ENCODE data around the gene SMPX.

Gene SMPX

DNA sequence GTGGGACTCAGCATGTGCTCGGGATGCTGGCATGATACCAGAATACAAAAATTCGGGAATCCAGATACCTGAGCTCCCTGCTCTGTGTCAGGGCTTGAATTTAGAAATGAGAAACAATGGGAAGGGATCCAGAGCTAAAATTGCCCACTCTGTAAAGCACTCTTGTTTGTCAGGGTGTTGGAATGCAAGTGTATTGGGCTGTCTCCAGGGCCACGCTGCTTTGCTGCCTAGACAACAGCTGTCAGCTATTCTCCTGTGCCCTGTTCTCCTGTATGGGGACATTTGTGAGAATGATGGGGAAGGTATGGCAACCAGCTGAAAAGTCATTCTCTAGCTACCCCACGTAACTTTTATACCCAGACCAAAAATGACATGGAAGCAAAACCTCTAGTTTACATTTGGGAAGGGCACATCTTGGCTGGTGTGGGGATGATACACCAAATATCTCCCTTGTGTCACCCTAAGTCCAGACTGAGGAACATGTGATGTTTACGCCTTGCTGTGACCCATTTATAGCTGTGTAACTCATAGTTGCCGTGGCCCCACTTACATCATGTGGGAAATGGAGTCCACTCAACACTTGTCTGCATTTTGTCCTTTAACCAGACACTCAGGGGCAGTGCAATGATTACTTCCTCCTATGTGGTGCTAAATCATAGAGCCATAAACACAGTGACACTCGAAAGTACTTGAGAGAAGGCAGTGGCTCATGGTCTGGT, 46.6 kb downstream of the SMPX start:
- DNase-seq = no peak

DNA sequence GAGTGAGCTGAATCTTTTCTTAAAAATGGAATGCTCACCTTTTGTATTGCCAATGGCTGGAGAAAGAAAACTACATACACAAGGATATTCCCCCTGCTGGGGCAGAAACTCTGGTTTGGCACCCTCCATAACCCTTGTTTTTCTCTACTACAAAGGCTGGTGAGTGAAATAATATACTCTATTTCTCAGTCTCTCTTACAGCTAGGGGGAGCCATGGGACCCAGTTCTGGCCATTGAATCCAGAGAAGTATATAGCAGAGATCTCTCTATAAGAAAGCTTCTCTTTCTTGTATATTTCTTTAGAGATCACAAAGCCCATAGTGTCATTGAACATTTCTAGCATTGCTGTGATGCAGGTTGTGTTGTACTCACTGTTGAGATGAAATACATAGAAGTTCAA, 49.8 kb downstream of the SMPX start:
- no peak for DNase-seq

DNA sequence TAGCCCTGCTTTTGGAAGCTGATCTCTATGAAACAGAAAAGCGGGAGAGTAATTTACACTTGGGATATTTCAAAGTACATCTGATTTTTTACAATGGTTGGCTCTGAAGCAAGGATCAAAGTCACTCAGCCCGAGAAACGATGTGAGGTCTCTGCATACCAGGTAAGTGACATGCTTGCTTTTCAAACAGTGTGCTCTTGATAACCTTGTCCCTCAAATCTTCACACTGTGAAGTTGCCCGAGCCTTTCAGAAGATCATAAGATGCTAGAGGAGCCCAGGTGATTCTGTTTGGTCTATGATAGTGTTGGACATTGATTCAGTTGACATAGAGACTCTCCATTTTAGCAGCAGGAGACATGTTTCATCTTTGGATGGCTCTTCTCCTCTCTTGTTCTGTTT, 52.7 kb downstream of the SMPX start:
- DNase-seq = no peak

DNA sequence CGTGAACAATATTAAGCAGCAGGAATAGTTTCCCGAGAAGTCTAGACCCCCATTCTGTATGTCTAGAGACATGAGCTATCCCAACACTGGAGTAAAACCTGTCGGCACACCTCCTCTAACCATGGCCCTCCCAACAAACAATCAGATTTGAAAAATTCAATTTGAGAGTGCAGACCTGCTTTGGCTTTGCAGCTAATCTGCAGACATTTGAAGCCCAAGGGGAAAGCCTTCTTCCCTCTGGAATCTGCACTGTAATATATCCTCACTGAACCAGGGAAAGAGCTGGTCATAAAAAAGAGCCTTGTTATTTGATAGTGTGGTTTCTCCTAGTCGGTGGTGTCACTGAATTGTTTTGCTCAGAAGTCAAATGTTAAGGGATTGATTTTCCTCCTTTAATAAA, 55.2 kb downstream of the SMPX start:
- DNase-seq = no peak

DNA sequence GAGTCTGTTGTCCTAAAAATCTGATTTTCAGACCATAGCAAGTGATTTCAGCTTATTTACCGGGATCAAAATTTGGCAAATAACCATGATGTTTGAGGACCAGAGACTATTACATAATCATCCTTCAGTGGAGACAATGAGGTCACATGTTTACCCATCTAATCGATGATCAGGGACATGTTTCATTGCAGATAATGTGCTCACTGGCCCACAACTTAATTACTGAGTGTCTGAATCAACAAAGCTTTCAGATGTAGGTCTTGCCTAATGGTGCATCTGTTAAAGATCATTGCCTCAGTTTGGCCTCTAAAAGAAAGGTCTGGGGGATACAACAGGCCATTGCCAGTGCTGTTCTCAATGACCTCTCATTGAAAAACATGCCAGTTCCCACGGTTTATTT, 56.9 kb downstream of the SMPX start:
- DNase-seq = no peak

DNA sequence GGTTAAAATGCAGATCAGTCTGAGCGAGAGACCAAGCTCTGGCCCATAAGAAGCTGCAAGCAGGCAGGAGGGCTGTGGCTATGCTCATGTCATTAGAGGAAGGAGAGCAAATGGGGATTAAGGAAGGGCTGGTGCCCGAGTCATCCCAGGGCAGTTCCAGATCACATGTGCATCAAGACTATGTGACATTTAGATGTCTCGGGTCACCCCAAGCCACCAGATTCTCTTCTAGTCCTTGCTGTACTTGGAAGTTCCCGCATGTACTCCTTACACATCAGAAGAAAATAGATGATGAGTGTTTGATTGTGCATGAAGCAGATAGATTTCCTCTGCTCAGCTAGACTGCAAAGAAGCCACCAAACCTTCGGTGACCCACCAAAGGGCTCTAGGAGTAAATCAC, 57.6 kb downstream of the SMPX start:
- no peak for DNase-seq

DNA sequence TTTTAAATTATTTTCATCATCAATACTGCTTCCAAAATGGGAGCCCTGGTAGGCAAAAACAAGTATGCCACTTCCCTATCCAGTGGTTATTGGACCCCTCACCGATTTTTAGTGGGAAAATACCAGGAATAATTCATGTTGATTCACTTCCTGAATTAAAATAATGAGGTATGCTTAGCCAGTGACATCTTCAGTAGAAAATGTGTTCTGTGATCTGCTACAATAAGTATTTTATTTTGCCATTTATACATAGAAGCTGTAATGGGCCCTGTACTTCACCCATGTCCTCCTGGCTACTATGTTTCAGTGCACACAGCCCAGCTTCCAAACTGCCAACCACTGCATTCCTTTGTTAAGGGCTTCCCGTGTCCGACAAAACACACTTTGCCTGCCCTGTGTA, 58.8 kb downstream of the SMPX start:
- no peak for DNase-seq

DNA sequence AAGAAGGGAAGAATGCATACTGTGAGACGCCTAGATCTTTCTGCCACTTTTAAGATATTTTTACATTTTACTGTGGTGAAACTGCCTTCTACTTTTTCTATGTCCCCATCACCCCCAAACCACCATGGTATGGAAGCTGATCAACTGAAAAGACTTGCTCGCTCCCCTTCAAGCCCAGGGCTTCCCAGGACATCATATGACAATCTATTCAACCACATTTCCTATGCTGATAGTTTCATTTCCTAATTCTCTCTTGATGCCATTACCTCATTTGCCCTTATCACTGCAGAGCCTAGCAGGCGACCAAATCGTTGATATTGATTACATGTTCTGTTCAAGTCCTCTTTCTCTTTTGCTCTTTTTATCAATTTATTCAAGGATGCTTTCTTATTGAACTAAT, 59.6 kb downstream of the SMPX start:
- DNase-seq = no peak

DNA sequence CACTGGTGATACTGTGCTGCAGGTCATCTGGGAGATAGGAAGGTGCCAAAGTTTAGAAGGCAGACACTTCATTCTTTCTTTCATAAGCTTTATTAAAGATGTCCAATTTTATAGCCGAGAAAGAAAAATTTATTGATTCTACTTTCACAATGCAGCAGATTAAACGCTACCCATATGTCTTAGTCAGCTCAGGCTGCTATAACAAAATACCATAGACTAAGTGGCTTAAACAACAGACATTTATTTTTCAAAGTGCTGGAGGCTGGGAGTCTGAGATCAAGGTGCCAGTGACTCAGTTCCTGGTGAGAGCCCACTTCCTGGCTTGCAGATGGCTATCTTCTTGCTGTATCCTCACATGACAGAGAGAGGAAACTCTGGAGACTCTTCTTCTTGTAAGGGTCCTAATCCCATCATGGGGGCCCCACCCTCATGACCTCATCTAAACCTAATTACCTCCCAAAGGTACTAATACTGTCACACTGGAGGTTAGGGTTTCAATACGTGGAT, 66.4 kb downstream of the SMPX start:
- no peak for DNase-seq

DNA sequence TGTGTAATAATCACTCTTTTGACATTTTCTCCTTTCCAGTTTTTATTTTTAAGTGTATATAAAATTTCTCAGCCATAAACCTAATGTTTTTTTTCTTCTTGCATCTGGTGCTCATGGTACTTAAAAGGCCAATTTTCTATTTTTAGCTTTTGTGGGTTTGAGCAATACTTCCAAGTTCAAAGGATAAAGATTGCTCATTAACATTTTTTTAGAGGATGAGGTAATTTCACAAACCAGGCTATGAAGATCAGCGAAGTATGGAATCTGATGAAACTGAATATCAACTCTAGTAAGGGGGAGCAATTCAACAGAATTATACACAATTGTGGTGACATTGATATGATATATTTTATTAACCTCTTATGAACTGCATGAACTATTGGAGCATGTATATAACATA, 74.0 kb downstream of the SMPX start:
- no peak for DNase-seq

DNA sequence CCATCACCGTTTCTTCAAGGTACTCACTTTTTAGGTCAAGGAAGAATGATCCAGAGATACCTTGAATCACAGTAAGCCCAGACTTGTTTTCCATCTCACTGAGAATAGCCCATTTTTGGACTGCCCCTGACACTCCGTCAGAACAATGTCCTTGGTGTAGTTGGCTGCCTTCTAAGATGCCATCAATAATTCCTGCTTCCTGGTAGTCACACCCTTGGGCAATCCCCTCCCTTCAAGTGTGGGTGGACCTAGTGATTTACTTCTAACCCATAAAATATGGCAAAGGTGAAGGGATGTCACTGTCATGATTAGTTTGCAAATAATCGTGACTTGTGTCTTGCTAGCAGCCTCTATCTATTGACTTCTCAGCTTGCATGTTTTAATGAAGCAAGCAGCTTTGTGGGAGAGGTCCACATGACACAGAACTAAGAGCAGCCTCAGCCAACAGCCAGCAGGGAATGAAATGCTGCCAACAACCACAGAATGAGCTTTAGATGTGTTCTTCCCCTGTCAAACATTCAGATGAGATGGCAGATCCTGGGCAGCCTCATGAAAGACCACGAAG, 79.8 kb downstream of the SMPX start:
- DNase-seq = no peak

DNA sequence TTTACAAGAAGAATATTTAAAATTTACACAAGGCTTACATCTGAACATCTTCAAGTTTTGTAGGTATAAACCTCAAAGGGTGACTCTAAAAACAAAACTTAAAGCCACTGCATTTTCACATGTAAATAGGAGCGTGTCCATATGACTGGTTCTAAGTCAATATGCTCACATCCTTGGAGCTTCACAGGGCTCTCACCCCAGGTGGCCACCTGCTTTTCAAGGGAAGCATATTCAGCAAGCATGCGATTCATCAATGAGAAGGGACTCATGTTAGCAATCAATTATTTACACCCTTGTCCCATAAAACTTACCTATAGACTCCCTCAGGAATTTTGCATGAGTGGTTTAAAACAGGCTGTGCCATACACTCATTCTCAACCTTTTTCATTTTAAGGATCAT, 82.0 kb downstream of the SMPX start:
- no peak for DNase-seq

DNA sequence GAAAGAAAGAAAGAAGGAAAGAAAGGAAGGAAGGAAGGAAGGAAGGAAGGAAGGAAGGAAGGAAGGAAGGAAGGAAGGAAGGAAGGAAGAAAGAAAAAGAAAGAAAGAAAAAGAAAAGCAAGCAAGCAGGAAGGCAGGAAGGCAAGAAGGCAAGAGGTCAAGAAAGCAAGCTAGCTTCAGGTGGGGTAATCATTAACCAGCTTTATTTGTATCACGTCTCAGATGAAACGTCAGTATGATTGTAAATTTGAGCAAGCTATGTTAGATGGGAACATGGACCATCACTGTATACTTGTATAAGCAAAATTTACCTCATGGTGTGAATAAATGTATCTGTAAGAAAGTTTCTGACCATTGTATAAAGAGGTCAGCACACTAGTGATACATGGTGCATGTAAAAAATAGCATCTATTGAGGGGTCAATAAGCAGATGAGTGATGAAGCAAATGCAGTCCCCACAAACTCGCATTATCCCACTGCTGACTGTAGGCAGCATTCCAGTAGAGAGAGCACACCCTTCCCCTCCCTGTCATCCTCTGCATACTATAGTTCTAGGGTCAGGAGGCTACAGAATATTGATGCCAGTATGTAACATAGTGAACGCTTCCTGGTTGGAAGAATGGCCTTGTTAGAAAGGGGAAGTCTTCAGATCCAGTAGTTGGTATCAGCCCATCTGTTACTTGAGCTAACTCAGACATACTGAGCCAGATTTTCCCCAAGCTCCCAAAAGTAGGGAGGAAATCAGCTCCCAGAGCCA, 83.3 kb downstream of the SMPX start:
- no peak for DNase-seq

DNA sequence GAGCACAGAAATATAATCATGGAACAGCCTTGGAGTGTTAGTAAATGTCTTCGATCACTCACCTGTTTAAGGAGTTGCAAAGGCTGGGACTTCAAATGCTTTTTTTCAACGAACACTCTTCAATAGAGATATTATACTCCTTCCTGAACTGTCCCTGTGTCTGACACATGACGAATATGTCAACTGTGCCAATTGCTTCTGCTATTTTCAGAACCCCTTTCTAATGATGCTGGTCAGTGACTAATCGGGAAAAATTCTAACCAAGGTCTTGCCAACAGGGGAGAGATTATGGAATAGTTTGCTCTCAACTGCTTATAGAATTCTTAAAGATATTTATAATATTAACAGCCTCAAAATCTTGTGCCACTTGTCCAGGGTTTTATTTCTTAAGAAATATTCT, 91.2 kb downstream of the SMPX start:
- DNase-seq = no peak

DNA sequence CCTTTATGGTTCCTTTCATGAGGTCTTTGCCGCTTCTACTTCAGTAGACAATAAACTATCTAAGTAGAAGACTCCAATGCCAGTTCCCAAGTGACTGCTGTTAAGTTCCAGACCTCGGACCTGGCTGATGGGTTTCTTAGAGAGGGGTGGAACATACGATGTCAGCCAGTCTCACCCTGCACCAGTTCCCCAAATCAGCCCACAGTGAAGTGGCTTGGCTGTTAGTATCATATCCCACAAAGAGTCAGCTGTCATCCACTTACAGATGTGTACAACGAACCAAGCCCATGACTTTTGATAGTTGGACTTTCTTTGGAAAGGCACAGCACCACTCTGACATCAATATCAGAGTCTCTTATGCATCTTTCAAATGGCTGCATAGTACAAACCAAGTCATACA, 91.7 kb downstream of the SMPX start:
- no peak for DNase-seq

DNA sequence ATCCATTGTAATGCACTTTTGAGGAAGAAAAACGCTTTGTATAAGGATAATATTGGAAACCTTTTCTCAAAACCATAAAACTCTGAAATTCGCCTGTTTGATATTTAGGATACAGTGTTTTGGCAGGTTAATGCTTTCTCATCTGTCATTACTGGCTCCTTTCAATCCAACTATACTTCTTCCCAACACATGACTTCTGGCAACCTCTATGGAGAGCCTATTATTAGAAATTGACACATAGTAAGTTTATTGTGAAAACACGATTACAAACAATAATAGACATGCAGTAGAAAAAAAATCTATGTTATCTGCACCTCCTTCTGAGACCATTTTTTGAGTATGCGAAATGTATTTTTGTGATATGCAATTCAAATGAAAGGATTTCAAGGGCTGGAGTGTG, 95.2 kb downstream of the SMPX start:
- no peak for DNase-seq

DNA sequence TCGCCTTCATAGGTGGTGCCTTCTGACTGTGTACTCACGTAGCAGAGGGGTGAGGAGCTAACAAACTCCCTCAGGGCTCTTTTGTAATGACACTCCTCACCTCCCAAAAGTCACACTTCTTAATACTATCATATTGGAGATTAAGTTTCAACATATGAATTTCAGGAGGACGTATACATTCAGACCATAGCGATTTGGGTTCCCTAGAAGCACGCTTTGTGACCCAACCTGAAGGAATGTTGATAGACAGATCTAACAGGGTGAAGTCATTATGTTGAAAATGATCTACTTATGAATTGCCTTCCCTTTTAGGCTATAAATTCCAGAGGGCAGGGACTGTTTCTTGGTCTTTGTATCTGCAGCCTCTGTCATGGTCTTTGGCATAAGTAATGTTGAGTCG, 96.6 kb downstream of the SMPX start:
- no peak for DNase-seq

DNA sequence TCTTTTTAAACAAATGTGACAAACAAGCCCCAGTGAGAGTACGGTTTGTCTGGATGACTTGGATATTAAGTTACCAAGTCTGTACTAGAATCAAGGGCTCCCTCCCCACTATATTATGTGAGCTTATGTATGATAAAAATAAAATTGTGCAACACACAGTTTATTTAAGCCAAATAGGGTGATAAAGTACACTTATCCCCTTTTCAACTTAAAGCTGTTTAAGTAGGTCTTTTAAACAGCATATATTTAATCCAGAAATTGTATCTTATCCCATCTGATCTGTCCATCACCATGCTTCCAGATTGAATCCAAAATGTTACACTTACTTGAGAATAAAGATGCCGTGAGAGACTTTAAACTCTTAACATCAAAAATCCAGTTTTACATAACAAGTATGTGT, 97.8 kb downstream of the SMPX start:
- no peak for DNase-seq

DNA sequence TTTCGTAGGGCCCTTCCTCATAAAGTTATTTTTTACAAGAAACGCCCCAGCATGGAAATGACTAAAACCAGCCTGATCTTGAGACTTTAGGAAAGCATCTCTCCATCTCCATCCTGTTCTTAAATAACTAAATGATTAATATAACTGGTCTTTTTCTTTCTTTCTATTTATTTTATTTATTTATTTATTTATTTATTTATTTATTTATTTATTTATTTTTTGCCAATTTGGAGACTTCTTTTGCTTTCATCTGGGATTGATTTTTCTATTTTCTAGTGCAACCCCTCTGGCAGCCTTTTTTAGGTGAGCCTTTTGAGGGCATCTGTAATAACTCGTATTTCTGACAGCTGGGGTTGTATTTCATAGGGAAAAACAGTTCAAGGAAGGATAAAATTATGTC, 98.6 kb downstream of the SMPX start:
- no peak for DNase-seq

DNA sequence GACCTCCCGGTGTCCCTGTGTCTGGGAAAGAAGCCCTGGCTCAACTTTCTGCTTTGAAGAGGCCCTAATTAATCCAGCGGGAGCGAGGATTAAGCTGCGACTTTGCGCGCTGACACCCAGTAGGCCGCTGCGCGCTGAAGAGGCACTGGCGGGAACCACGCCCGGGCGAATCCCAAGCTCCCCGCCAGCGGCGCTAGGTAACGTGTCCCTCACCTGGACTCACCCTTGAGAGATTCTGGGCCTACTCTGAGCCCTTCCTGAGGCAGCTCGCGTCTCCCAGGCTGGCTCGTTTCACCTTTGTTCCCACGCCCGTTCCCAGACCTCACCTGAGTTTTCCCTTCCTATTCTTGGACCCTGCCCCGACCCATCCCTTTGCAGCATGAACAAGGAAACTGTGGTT, 99.2 kb downstream of the SMPX start:
- peak in 1 of 2 donors; percentile 26 for DNase-seq

DNA sequence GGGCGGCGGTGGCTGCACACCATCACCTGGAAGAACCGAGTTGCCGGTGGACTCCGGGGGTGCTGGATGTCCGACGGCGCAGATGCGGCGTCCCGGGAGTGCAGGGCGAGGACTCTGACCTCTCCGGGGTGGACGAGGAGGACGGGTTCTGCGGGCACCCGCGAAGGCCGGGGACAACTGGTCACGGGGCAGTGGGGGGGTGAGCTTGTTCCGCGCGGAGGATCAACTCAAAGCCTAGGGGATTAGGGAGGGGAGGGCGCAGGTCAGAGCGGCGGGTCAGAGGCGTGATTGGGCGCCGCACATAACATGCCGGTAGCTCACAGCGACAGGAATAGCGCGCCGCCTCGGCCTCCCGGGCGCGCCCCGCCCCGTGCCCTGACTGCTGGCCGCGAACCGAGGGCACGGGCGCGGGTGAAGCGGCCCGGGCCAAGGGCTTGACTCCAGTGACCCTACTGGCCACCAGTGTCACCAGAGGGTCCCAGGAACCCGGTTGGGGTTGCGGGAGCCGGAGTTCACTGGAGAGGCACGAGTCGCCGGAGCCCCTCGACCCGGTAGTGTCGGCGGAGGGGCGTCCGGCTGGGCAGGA, 99.7 kb downstream of the SMPX start, which contains the start of gene KLHL34:
KLHL34 (minus strand) TSS at position 179 of the 586 bp plus-strand sequence. CDS start 542 bp downstream, outside the sequence.
- peak; percentile 18 to 27 for DNase-seq

DNA sequence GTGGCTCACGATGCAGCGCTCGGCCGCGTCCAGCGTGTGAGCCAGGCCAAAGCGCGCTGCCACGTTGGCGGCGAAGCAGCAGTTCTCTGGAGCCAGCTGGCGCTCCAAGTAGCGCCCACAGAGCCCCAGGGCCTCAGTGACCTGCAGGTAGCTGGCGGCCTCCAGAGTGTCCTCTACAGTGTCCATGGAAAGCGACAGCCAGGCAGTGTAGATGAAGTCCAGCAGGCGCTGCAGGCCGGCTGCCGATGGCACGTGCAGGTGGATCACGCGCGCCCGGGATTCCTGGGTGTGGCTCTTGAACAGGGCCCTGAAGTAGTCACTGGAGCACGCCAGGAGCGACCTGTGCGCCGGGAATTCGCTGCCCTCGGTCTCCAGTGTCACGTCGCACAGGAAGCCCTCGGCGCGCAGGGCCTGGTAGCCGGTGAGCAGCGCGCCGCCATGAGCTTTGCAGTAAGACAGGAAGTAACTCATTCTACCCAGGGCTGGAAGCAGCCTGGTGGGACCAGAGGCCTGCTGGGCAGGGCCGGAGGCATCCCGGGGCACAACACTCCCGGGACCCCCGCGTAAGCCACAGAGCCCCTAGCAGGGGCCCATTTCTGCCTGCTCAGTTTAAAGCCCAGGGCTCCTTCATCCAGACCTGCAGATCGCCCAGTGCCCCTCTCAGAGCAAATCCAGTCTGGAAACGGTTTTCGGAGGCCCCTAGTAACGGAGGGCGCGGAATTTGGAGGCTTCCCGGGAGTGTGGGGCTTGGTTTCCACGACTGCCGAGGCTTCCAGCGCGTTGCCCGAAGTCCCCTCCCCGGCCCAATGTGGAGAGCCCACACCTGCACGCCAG, 100.4 kb downstream of the SMPX start:
- no peak for DNase-seq

Data from stimulated activated CD4-positive, alpha-beta T cell treated with anti-CD3 and anti-CD28 coated beads, Interleukin-2, amount 100 ng/mL, for 24 hours (primary cell).